GM21528 (cell line): ENCODE measurements around the gene TRIP11.

Experiments
- ATAC-seq: cut with Tn5 transposase; IDR thresholded peaks from one replicate; pipeline ENCODE4 v1.9.1; 2021; ENCODE audit warnings: mild to moderate bottlenecking, moderate library complexity; ENCODE audit not compliant: unreplicated experiment, low FRiP score

The TRIP11 gene

DNA sequence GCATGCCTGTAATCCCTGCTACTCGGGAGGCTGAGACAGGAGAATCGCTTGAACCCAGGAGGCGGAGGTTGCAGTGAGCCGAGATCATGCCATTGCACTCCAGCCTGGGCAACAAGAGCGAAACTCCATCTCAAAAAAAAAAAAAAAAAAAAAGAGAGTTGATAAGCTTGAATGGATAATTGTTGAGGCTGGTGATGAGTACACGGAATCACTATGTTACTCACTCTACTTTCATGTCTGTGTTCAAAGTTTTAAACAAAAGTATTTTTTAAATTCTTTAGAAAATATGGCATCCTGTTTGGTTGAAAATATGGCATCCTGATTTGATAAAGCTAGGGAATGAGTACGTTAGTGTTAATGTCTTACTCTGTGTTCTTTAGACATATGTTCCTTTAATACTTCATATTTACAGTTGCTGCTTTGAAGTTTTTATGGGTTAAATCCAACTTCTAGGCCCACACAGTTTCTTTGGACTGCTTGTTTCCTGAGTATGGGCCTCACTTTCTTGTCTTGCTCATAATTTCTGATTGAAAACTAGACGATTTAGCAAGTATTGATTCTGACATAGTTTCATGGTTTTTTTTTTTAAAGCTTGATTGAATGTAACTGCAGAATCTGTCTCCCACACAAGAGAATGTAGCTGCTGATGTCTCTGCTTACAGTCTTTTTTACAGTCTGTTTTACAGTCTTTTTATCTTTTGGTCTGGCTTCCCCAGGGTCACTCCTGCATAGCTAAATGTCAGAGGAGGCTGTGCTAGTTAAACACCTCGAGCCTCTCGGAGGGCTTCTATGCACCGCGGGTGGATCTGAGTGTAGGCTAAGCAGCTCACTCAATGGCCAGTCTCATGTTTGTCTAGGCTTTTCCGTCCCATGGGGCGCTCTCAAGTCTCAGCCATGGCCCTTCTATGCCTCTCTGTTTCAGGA lies 78.3 kb downstream of the TRIP11 start:
- ATAC-seq = no peak

DNA sequence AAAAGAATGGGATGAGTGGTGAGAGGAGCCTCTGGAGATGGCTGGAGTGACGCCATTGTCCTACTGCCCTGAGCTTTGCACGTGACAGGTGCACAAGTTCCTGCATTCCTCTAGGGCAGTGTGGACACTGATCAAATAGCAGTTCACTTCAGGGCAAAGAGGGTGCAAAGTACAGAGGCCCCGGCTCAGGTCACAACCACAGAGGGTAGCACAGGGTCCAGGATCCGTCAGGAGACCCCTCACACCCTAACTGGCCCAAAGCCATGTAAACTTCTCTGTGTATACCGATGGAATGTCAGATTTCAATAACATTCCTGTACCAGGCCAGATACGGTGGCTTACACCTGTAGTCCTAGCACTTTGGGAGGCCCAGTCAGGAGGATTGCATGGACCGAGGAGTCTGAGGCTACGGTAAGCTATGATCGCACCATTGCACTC lies 82.0 kb downstream of the TRIP11 start:
- no peak for ATAC-seq

DNA sequence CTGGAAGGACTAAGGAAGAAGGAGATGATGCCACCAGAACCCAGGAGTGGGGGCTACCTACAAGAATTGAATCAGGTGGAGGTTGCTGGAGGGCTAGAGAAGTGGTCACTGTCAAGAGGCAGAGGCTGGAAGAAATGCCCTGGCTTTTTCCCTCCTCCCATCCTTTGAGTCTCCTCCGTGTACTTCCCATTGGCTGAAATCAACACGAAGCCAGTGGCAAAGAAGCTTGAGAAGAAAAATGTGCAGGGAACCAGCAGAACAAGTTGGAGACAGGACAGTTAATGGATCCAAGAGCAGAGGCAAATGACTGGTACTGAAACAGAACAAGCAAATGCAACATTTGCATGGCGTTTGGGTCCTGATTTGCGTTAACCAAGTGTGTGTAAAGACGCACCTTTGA lies 83.2 kb downstream of the TRIP11 start:
- ATAC-seq = no peak

DNA sequence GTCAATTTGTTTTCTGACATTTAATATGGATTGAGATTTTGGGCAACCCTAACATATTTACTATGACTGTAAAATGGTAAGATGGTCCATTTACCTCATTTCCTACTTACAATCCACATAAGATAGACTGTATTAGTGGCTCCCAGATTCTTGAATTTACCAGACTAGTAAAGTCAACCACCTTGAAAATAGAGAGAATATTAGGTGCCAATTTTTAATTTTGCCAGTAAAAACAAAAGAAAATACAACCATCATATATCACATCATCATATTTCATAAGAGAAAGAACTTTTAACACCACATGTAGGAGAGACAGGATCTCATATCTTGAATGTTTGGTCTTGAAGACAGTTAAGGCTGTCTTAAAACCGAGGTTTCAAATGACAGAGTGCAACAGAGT lies 84.7 kb downstream of the TRIP11 start:
- ATAC-seq = no peak

DNA sequence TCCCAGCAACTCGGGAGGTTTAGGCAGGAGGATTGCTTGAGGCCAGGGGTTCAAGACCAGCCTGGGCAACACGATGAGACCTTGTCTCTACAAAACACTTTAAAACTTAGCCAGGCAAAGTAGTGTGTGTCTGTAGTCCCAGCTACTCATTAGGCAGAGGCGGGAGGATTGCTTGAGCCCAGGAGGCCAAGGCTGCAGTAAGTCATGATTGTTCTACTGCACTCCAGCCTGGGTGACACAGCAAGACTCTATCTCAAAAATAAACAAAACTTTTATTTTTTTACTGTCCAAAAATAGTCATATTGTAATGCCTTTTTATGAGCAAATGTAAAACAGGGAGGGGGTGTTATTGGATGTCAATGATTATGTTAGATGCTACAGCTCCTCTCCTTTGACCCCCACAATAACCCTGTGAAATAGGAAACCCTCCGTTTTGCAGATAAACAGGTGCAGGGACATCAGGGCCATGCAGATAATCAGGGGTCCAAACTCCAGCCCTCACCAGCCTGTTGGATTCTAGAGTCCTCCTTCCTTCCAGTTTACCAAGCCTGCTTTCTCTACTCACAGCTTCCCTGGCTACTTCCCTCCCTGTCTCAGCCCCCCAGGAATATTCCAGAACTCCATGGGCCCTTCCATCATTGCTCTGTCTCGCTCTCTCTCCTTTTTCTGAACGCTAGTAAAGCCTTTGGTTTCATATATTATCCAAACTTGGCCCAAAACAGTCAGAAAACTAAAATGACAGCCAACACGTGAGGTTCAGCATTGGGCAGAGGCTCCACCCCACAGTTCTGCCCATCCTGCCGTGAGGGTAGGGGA lies 86.5 kb downstream of the TRIP11 start:
- ATAC-seq = no peak

DNA sequence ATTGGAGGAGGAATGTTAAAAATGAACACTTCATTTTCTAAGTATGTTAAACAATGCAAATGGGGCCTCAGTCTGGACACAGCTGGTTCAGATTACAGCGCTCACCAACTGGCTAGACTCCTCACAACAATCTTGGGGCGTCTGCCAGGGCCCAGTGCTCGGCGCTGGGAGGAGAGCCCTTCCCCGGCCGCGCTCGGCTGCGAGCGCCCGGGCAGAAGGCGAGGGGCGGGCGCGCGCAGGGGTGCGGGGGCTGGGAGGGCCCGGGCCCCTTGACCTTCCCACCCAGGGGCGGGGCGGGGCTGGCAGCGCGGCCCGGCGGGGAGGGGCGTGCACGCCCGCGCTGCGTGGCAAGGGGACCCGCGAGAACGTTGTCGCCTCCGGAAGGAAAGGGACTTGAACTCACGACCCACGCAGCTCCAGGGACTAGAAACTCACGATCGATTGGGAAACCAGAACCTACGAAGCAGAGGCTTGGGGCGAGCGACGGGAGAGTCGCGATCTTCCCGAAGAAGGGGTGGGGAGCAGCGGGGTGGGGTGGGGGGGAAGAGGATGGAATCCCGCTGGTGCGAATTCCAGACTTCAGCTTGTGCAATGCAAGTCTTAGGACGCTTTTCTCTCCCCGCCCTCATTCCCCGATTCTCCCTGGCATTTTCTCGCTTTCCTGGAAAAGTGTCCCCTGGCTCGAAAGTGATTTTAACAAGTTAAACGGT lies 92.2 kb downstream of the TRIP11 start, which contains the start of gene FBLN5:
Gene FBLN5 (minus strand): TSS at position 220 of the 710 bp plus-strand sequence. CDS start 465 bp downstream, outside the sequence.
- no peak for ATAC-seq

DNA sequence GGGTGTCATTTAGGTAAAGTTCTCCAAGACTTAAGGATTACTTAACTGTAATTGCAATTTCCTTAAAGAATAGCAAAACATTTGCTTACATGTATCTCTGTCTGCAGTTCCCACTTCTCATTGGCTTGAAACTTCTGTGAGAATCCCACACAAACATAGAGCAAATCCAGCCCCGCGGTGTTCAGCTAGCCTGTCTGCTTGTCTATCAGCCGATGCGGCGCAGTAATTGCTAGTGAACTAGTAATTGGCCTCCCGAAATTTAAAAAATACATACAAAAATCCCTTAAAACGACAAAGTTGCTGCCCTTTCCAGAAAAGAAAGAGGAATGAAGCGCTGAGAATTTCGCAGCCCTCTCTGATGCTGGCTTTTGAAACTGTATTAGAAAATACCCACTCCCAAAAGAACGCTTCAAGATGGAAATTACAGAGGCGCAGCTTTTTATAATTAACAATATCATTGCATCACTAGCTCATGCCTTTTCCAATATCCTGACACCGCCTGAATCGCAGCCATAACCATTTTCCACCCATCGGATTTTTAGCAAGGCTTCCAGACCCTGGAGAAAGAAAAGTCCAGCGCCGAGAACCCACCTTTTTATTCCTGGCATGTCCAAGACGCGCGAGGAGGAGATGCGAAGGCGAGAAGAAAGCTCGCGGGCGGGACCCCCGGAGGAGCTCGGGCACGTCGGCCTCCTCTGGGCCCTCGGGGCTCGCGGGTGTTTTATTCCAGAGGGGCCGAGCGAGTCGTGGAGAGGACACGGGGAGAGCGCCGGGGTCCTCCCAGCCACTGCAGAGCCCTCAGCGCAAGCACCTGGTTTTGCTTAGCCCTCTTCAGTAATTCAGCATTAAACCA lies 93.0 kb downstream of the TRIP11 start:
- ATAC-seq = no peak

DNA sequence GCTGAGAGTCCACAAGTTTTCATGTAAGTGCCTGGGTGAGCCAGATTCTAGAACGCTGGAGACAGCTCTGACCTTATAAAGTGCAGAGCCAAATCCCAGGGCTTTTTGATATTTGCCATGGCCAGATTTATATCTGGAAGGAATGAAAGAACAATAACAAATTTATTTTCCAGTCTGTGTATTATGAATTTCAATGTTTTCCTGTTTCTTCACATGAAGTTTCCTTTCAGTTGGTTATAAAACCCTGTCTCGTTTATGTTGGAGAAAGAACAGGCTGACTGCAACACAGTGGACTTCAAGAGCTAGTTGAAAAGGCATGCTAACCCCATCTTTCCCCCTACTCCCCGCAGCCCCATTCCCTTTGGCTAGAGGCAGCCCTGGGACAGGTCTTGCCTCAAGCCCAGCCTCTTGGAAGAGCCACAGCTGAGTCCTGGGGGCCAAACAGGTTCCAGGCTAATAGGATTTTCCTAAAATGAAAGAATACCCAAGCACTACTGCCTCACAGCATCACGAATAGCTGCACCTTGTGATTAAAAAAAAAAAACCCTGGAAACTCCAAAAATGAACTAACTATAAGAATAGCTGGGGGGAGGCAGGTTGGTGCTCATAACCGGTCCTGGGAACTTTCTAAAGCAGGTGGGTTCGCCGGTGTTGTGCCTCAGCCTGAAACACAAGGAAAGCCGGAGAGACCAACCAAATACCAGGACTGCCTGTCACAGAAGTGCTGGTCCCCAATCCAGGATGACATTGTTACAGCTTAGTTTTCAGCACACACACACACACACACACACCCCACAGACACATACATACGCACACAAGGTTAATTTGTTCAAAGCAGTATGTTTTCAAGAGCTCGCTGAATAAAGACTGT lies 93.9 kb downstream of the TRIP11 start:
- no peak for ATAC-seq

DNA sequence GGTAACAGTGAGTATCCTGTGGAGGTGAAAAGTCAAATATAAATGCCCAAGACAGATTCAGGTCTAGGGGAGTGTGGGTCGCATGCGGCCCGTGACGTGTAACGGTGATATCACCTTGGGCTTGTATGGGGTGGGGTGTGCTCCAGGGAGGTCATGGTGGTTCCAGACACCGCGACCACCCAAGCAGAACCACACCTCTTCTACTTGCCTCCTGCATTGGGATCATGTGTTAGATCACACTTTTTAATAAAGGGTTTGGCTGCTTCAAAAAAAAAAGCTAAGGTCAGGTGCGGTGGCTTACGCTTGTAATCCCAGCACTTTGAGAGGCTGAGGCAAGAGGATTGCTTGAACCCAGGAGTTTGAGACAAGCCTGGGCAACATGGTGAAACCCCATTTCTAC lies 96.9 kb downstream of the TRIP11 start:
- no peak for ATAC-seq

DNA sequence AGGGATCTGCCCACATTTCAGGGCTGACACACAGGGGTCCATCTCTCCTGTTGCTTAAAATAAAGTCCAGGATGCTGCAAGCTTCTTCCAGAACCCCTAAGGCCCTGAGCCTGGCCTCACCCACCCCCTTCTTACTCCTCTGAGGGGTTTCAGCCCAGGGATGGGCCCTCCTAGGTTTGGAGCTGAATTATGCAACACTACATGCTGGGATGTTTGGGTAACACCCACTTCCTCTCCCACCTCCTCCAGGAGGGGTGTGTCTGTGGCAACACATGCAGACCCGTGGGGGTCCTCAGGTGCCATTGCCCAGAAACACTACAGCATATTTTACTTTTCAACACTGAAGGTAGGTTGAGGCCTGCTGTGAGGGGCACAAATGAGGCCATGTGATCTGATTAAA lies 97.7 kb downstream of the TRIP11 start:
- ATAC-seq = no peak

DNA sequence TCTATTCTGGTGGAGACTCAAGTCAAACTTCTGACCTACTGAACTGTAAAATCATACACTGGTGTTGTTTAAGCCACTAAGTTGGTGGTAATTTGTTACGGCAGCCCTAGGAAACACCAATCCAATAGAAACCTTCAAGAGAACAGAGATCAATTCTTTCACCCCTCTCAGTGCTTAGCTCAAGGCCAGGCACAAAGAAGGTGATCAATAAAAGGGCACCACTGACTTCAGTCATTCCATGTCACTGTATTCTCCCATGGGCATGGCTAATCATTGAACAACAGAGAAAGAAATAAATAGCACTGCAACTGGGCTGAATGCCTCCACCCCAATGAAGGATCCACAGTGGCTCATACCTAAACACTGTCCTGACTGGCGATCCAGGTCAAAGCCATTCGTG lies 99.7 kb downstream of the TRIP11 start:
- ATAC-seq = no peak

DNA sequence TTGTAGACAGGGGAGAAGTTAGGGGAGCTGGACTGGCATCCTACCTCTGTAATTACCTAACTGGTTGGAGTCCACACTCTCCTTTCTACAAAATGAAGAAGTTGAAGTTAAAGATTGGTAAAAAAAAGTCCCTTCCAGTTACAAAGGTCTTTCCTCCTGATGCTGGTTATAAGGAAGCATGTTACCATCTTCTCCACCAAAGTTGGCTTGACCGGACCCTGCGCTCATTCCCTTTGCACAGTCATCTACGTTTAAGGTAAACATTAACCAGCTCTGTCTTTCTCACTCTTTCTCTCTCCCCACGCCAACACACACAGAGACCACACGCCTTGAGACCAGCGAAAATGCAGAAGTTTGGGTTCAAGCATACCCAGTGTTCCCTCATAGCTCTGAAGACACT lies 104.3 kb downstream of the TRIP11 start:
- no peak for ATAC-seq

DNA sequence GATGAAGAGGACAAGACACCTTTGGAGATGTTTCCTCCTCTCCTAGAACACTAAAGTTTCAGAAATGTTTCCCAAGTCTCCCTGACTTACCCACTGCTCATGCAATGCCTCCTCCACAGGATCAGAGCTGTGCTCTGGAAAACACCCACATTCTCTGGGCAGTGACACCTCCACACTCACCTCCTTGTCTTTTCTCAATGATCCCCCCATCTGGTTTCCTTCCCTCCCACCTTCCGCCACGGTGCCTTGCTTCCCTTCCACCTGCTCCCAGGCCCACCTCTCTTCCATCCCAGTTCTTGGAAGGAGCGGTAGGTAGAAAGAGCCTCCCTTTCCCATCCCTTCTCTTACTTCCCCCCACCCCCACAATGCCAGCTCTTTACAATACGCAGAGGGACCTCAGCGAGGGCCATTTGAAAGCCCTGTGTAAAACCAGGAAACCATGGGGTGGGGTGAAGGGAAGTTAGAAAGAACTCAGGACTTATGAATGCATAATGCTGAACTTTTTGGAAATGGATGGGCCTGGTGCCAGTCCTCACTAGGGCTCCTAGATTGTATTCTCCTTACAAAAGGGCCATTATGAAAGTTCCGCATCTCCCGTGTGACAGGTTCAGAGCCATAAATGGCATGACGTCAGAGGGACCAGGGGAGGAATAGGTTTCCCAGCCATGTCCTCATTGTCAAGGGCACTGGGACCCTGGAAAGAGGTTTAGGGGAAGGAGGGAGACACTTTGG lies 105.1 kb downstream of the TRIP11 start:
- no peak for ATAC-seq

DNA sequence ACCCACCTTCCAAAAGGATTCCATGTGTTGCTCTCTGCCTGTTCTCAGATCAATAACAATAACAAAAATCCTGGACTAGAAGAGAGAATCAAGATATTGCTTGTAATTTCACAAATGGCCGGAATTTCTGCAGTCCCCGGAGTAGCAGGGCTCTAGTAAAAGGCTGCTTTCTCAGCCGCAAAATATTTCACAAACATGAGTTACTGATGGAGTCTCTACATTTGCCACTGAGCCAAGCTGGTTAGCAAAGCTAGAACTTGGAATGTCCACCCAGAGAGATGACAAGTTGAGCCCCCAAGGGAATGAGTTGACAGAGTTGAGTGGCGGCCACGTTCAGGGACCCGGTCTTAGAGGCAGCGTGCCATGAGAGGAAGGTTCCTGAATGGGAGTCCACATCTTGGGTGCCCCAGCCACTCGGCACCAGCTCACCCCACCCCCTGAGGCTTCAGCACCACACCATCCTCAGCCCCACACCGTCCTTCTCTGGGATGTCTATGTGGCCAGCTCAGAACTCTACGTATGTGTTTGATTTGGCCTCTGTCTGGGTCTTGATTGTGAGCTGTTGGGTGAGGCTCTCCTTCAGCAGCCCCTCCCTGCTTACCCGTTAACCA lies 108.3 kb downstream of the TRIP11 start:
- no peak for ATAC-seq

DNA sequence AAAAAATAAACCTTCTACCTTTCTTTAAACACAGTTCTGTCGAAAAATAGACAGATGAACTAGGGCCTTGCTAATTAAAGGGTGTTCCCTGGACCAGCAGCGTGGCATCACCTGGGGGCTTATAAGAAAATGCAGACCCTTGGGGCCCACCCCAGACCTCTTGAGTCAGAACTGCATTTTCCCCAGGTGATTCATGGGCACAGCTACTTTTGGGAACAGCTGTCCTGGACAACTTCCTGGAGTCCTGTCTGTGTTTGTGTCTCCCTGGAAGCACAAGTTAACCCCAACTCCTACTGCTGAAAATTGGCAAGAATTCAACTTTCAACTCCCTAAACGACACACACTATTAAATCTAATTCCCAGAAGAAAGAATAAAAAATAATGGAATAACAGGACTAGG lies 110.2 kb downstream of the TRIP11 start:
- ATAC-seq = no peak

DNA sequence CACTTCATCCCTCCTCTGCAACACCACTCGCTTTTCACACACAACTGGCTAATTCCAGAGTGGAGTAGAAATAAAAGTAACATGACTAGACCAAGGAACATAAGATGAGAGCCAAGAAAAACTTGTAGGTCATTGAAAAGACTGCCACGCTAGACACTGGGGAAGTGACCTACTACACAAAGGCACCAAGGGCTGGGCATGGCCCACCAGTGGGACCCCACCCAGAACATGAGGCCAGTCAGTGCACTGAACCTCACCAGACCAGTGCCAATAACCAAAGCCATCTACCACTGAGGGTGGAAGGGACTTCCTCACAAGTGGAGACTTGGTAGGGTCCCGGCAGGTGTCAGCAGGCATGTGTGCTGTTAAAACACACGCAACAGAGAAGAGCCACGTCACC lies 112.1 kb downstream of the TRIP11 start:
- ATAC-seq = no peak

DNA sequence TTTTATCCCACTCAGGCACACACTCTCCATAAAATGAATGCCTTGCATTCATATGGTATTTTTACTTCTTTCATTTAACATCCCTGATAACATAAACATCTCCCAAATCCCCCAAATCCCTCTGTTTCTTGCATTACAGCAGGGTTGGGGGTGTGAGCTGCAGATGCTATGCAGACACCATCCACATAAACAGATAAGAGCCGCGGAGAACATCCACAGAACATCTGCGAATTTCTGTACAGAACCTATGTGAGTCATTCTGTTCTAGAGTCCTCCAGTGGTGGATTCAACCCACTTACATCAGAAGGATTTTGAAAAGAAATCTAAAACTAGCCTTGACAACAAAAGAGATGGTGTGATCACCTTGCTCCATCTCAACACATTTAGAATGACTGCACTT lies 112.7 kb downstream of the TRIP11 start:
- ATAC-seq = no peak
